Osteoblast (primary cell): ENCODE results near the gene MACROH2A1. TPM values are rescaled to one million over a fixed set of nuclear protein-coding genes. Genes with fewer than 3 reads are reported as not detected.

Experiments used
- DNase-seq: peaks from one replicate; pipeline ENCODE4 v3.0.0; 2011; ENCODE audit warnings: low spot score, mixed read lengths; ENCODE audit not compliant: insufficient read length; ENCODE audit errors: missing footprints
- H2AFZ ChIP-seq: 2 replicates; pipeline ENCODE4 v1.6.0; 2011; ENCODE audit warnings: mild to moderate bottlenecking, low read length
- H3K27ac ChIP-seq: 2 replicates; pipeline ENCODE4 v1.5.1; 2011; ENCODE audit warnings: mild to moderate bottlenecking, low read depth, low read length, moderate library complexity
- H3K27me3 ChIP-seq: 2 replicates; pipeline ENCODE4 v1.6.0; 2012; ENCODE audit warnings: mild to moderate bottlenecking, control low read depth, inconsistent platforms, low read length, moderate library complexity; ENCODE audit not compliant: insufficient read depth
- H3K36me3 ChIP-seq: 2 replicates; pipeline ENCODE4 v1.5.1; 2011; ENCODE audit warnings: mild to moderate bottlenecking, low read length, control low read depth, moderate library complexity; ENCODE audit not compliant: insufficient read depth
- H3K4me1 ChIP-seq: 2 replicates; pipeline ENCODE4 v1.5.1; 2011; ENCODE audit warnings: mild to moderate bottlenecking, low read length, control low read depth, moderate library complexity; ENCODE audit not compliant: insufficient read depth
- H3K4me2 ChIP-seq: 2 replicates; pipeline ENCODE4 v1.6.0; 2011; ENCODE audit warnings: mild to moderate bottlenecking, low read length; ENCODE audit not compliant: insufficient read depth
- H3K4me3 ChIP-seq: fragments of 200-600 bp; sonication (generic); 3 replicates; pipeline ENCODE4 v1.5.1; 2012; ENCODE audit warnings: mild to moderate bottlenecking, low read length, inconsistent platforms; ENCODE audit not compliant: insufficient read depth
- H3K79me2 ChIP-seq: 2 replicates; pipeline ENCODE4 v1.6.0; 2012; ENCODE audit warnings: mild to moderate bottlenecking, low read length, control low read depth, inconsistent platforms; ENCODE audit not compliant: insufficient read depth
- H3K9me3 ChIP-seq: 2 replicates; pipeline ENCODE4 v1.5.1; 2011; ENCODE audit warnings: low read depth, low read length, control low read depth
- H4K20me1 ChIP-seq: 2 replicates; pipeline ENCODE4 v1.6.0; 2012; ENCODE audit warnings: mild to moderate bottlenecking, low read length, control low read depth; ENCODE audit not compliant: insufficient read depth
- CTCF ChIP-seq: IDR thresholded peaks from 2 replicates; pipeline ENCODE4 v1.5.1; 2011; ENCODE audit warnings: mild to moderate bottlenecking, low read depth, low read length, moderate library complexity; ENCODE audit errors: extremely low read depth
- total RNA-seq: library from RNA; depleted of rRNA; stranded (reverse); fragments of >200 nt; gene quantifications from 2 replicates; pipeline ENCODE4 v1.2.3, GENCODE V29; 2012

MACROH2A1 gene
- total RNA-seq, 1 donor = 162 TPM

GRCh38 chr5:135386886-135387628, 12.0 kb downstream of the MACROH2A1 start:
- Histone ChIP-seq H3K79me2 (peaks cover 96% of the 10 kb centered on the region), H3K9me3 (no peaks in the 10 kb centered on the region), H3K4me1 (peaks cover 60% of the 10 kb centered on the region), H3K27ac (peak overlapping the region; percentile 92), H3K27me3 (no peaks in the 10 kb centered on the region), H2AFZ (no peak overlapping the region), H3K36me3 (peaks cover 63% of the 10 kb centered on the region), H3K4me2 (peak overlapping the region; percentile 53), H3K4me3 (peak overlapping the region; percentile 40), H4K20me1 (peaks cover 56% of the 10 kb centered on the region)
- no peak for TF ChIP-seq CTCF
- peak; percentile 87 for DNase-seq

GRCh38 chr5:135386096-135386495, 12.9 kb downstream of the MACROH2A1 start:
- Histone ChIP-seq H3K36me3 (peaks cover 71% of the 10 kb centered on the region), H3K4me3 (no peak overlapping the region), H3K27ac (peak overlapping the region; percentile 92), H2AFZ (no peak overlapping the region), H3K4me2 (peak overlapping the region; percentile 53), H4K20me1 (peaks cover 46% of the 10 kb centered on the region), H3K4me1 (peaks cover 50% of the 10 kb centered on the region), H3K9me3 (no peaks in the 10 kb centered on the region), H3K27me3 (no peaks in the 10 kb centered on the region), H3K79me2 (peaks cover 95% of the 10 kb centered on the region)
- peak; percentile 95 for DNase-seq
- TF ChIP-seq CTCF = no peak

DNA sequence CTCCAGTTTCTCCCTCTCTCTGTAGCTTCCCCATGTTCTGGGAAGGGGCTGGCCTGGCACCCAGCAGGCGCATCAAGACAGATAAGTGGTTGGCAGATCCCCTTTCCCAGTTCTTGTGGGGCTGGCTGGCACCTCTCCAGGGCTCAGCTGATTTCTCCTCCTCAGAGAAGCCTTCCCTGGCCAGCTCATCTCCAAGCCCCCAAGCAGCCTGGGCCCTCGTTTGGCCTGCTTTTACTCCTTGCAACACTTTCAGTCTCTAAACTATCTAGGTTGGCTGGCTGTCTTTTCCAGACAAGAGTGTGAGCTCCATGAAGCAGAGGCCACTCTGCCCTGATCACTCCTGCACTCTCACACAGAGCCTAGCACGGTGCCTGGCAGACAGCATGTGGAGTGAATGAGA, 13.5 kb downstream of the MACROH2A1 start:
- no peaks in the 10 kb centered on the region for H3K9me3 ChIP-seq
- no peak for DNase-seq
- H3K36me3 ChIP-seq = peaks cover 76% of the 10 kb centered on the region
- peaks cover 41% of the 10 kb centered on the region for H4K20me1 ChIP-seq
- H3K79me2 ChIP-seq = peaks cover 95% of the 10 kb centered on the region
- no peaks in the 10 kb centered on the region for H3K27me3 ChIP-seq
- H3K4me2 ChIP-seq = no peak overlapping the region
- peak overlapping the region; percentile 92 for H3K27ac ChIP-seq
- no peak overlapping the region for H2AFZ ChIP-seq
- H3K4me3 ChIP-seq = no peak overlapping the region
- no peak for TF ChIP-seq CTCF
- peaks cover 45% of the 10 kb centered on the region for H3K4me1 ChIP-seq

- DNase-seq = no peak
- H3K36me3 ChIP-seq = peaks cover 78% of the 10 kb centered on the region
- no peak overlapping the region for H2AFZ ChIP-seq
- H3K27ac ChIP-seq = no peak overlapping the region
- no peaks in the 10 kb centered on the region for H3K9me3 ChIP-seq
- no peak overlapping the region for H3K4me2 ChIP-seq
- H3K4me1 ChIP-seq = peaks cover 47% of the 10 kb centered on the region
- H3K4me3 ChIP-seq = no peak overlapping the region
- H3K79me2 ChIP-seq = peaks cover 95% of the 10 kb centered on the region
- TF ChIP-seq CTCF = no peak
- no peaks in the 10 kb centered on the region for H3K27me3 ChIP-seq
- H4K20me1 ChIP-seq = peaks cover 40% of the 10 kb centered on the region
Observed at GRCh38 chr5:135384898-135385297, 14.1 kb downstream of the MACROH2A1 start.
